ENCODE results near the gene CAMK1G.
A peak's percentile ranks its signal among the peaks of the same experiment; 100 is the strongest.

The CAMK1G gene

DNA sequence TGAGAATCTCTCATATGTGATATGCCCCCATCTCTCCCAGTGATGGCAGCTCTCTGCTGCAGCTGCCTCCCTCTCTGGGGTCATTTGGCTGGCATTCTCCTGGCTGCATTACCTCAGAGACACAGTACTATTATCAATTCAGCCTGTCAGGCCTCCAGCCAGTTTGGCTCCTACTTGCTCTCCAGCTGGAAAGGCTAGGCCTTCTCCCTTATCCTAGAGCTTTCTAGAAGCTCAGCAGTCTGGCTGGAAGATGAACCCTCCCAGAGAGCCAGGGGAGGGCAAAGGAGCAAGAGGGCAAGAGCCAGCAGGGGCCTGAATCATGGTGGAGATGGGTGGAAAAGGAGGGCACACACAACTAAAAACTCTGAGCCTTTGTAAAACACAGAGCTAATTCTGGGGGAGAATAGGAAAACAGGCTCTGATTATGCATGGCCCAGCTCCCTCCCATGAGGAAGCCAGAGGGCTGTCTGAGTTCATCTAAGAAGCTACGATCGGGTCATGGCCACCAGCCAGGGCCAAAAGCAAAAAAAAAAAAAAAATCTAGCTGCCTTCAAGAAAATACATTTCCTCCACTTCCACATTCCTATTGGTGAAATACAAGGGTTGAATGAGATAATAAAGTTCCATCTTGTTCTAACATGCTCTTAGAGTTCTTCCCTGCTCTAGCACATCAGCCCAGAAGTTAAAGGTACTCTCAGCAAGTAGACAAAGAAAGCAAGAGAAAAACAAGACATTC, 59.9 kb downstream of the CAMK1G start:
- peak; percentile 51 for DNase-seq (ENCODE audit: low read depth)
- TF ChIP-seq, protein P1, sequence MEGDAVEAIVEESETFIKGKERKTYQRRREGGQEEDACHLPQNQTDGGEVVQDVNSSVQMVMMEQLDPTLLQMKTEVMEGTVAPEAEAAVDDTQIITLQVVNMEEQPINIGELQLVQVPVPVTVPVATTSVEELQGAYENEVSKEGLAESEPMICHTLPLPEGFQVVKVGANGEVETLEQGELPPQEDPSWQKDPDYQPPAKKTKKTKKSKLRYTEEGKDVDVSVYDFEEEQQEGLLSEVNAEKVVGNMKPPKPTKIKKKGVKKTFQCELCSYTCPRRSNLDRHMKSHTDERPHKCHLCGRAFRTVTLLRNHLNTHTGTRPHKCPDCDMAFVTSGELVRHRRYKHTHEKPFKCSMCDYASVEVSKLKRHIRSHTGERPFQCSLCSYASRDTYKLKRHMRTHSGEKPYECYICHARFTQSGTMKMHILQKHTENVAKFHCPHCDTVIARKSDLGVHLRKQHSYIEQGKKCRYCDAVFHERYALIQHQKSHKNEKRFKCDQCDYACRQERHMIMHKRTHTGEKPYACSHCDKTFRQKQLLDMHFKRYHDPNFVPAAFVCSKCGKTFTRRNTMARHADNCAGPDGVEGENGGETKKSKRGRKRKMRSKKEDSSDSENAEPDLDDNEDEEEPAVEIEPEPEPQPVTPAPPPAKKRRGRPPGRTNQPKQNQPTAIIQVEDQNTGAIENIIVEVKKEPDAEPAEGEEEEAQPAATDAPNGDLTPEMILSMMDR (conservative IDR thresholded peaks at IDR 0.05; ENCODE audit: control insufficient read depth, insufficient read depth, low read depth, low read length): no peak
- no peak overlapping the region for H3K4me3 ChIP-seq (ENCODE audit: control insufficient read depth, low read depth, low read length)

- no peak for DNase-seq (ENCODE audit: low read depth)
- TF ChIP-seq, protein P1 (conservative IDR thresholded peaks at IDR 0.05; ENCODE audit: control insufficient read depth, insufficient read depth, low read depth, low read length): no peak
- no peak overlapping the region for H3K4me3 ChIP-seq (ENCODE audit: control insufficient read depth, low read depth, low read length)
Observed at GRCh38 chr1:209645574-209646452, 62.3 kb downstream of the CAMK1G start.

GRCh38 chr1:209646558-209646957, 63.0 kb downstream of the CAMK1G start:
- TF ChIP-seq, protein P1 (conservative IDR thresholded peaks at IDR 0.05; ENCODE audit: control insufficient read depth, insufficient read depth, low read depth, low read length): peak; percentile 60
- DNase-seq (ENCODE audit: low read depth): peak; percentile 75
- no peak overlapping the region for H3K4me3 ChIP-seq (ENCODE audit: control insufficient read depth, low read depth, low read length)

DNA sequence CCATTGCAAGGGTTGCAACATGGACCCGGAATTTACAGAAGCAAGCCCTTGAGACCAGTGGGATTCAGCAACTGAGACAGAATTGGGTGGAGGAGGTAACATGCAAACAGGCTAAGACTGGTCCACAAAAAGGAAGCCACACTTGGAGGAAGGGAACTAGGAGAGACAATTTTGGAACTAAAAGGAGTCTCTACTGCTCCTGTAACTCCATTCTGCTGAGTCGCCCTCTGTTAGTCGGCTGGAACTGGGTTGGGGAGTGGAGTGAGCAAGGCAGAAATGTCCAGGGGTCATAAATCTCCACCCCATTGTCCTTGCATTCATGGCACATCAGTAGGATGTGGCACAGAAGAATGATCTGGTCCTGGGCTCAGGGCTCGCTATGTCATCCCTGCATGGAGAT, 63.6 kb downstream of the CAMK1G start:
- TF ChIP-seq, protein P1 (conservative IDR thresholded peaks at IDR 0.05; ENCODE audit: control insufficient read depth, insufficient read depth, low read depth, low read length): no peak
- peak; percentile 18 for DNase-seq (ENCODE audit: low read depth)
- H3K4me3 ChIP-seq (ENCODE audit: control insufficient read depth, low read depth, low read length): no peak overlapping the region

GRCh38 chr1:209648346-209648745, 64.8 kb downstream of the CAMK1G start:
- TF ChIP-seq, protein P1 (conservative IDR thresholded peaks at IDR 0.05; ENCODE audit: control insufficient read depth, insufficient read depth, low read depth, low read length): no peak
- no peak for DNase-seq (ENCODE audit: low read depth)

DNA sequence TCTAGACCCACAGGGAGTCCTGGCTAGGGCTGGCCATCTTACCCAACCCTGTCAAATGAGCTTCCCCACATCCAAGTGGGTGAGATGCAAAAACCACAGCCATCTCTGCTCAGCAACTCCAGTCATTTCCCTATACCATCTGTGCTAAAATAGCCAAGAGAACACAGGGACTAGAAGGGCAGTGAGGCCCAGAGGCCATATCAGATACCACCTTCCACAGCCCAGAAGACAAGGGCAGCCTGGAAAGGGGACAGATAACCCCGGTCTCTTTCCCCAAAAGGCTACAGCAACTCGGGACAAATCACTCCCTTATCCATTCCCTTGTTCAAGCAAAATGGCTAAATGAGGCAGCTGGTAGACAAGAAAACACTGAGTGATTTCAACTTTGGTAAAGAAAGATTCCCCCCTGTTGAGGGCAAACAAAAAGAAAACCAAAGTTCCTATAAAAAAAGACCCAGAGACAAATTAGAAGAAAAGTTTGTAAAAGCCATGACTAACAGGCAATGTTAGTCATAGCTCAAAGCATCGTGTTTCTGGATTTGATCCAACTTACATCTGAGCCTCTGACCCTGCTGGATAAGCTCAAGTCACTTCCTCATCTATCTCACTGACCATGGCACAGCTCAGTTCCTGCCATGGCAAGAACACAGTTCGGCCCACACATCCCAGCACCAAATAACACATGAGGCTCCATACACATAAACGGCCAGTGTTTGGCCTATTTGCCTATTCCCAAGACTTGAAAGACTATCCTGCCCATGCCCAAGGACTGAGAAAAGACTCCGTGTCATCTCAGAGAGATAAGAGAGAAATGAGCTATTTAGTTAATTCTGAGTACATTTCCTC, 65.6 kb downstream of the CAMK1G start:
- peak; percentile 98 for DNase-seq (ENCODE audit: low read depth)
- no peak overlapping the region for H3K4me3 ChIP-seq (ENCODE audit: control insufficient read depth, low read depth, low read length)
- TF ChIP-seq, protein P1 (conservative IDR thresholded peaks at IDR 0.05; ENCODE audit: control insufficient read depth, insufficient read depth, low read depth, low read length): no peak

More at GRCh38 chr1:209648346-209648745, 64.8 kb downstream of the CAMK1G start:
- no peak overlapping the region for H3K4me3 ChIP-seq (ENCODE audit: control insufficient read depth, low read depth, low read length)
